ENCODE measurements around the gene GLB1L3.
"Not testable (repeated sequence)": the region's sequence is repeated elsewhere in the genome, so short reads cannot be mapped to it uniquely, and the experiment has no call there.

The GLB1L3 gene

GRCh38 chr11:134283461-134284230, 7.5 kb downstream of the GLB1L3 start (continued):
- TF ChIP-seq REST (tag by site-specific recombination; IDR thresholded peaks at IDR 0.05), result no peak
- TF ChIP-seq ZNF426 (tag by site-specific recombination; IDR thresholded peaks at IDR 0.05), result no peak
- TF ChIP-seq OVOL3 (tag by site-specific recombination; IDR thresholded peaks at IDR 0.05), result no peak
- no peak for TF ChIP-seq ZNF514 (tag by site-specific recombination; IDR thresholded peaks at IDR 0.05)
- no peak for TF ChIP-seq ZNF148 (tag by site-specific recombination; IDR thresholded peaks at IDR 0.05; ENCODE audit: borderline replicate concordance)
- no peak for TF ChIP-seq ZNF585B (tag by site-specific recombination; IDR thresholded peaks at IDR 0.05)
- TF ChIP-seq ZNF629 (tag by site-specific recombination; IDR thresholded peaks at IDR 0.05), result no peak
- TF ChIP-seq ZNF561 (tag by site-specific recombination; IDR thresholded peaks at IDR 0.05; ENCODE audit: borderline replicate concordance), result no peak
- no peak for TF ChIP-seq ZNF112 (tag by site-specific recombination; IDR thresholded peaks at IDR 0.05)
- TF ChIP-seq ZNF175 (tag by site-specific recombination; IDR thresholded peaks at IDR 0.05), result no peak
- no peak for TF ChIP-seq ZNF132 (tag by site-specific recombination; IDR thresholded peaks at IDR 0.05; ENCODE audit: borderline replicate concordance)

DNA sequence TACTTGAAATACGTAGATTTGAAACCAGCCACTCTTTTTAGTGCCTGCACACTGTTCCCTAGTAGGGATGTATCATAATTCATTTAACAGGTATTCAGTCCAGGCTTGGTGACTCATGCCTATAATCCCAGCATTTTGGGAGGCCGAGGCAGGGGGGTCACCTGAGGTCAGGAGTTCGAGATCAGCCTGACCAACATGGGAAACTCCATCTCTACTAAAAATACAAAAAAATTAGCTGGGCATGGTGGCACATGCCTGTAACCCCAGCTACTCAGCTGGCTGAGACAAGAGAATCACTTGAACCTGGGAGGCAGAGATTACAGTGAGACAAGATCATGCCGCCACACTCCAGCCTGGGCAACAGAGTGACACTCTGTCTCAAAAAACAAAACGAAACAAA, 8.2 kb downstream of the GLB1L3 start:
- H3K4me1 ChIP-seq (ENCODE audit: control insufficient read depth, insufficient read depth, low read length); H3K4me3 ChIP-seq (ENCODE audit: low read depth, low read length); H3K36me3 ChIP-seq (ENCODE audit: control insufficient read depth in 2 of 2, insufficient read depth in 1 of 2, low read length in 2 of 2); POLR2A ChIA-PET; H3K27ac ChIP-seq (ENCODE audit: extremely low read depth, low read depth, low read length); H3K9me3 ChIP-seq (ENCODE audit: control insufficient read depth, insufficient read depth, low read depth, low read length): not testable (repeated sequence)
- CTCF ChIA-PET, result interaction anchor here (0.6 kb wide), 1 partner anchor 234 kb away, joined by 3 read pairs; no protein-coding TSS in a partner anchor

DNA sequence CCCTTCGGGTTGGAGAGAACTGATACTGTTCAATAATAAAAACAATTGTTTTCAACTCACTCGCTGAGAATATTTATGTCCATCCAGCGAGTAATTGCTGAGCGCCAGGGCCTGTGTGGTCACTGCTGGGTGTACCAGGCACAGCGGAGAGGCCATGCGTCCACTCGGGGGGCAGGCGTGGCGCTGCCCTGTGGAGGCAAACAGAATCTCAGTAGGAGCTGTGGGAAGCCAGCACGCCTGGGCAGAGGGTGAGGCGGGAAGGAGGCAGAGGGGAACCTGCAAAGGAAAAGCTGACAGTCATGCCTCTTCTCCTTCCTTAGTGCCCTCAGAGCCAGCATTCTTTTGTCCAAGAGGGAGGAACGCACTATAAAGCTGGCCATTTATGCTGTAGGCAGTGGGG, 11.4 kb downstream of the GLB1L3 start:
- ChIA-PET CTCF (interaction anchor here (2.0 kb wide), 1 partner anchor 14 kb away, joined by 6 read pairs; no protein-coding TSS in a partner anchor), POLR2A (interaction anchor here (0.8 kb wide), 1 partner anchor 63 kb away, joined by 3 read pairs; the partner anchor contains the start of gene VPS26B)
- TF ChIP-seq, protein P1, sequence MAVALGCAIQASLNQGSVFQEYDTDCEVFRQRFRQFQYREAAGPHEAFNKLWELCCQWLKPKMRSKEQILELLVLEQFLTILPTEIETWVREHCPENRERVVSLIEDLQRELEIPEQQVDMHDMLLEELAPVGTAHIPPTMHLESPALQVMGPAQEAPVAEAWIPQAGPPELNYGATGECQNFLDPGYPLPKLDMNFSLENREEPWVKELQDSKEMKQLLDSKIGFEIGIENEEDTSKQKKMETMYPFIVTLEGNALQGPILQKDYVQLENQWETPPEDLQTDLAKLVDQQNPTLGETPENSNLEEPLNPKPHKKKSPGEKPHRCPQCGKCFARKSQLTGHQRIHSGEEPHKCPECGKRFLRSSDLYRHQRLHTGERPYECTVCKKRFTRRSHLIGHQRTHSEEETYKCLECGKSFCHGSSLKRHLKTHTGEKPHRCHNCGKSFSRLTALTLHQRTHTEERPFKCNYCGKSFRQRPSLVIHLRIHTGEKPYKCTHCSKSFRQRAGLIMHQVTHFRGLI (tag by site-specific recombination; IDR thresholded peaks at IDR 0.05), result no peak
- TF ChIP-seq ZNF2 (tag by site-specific recombination; IDR thresholded peaks at IDR 0.05) (no peak), ZNF791 (tag by site-specific recombination; IDR thresholded peaks at IDR 0.05) (no peak), ZNF830 (tag by site-specific recombination; IDR thresholded peaks at IDR 0.05; ENCODE audit: low read depth) (no peak), ZNF311 (tag by site-specific recombination; IDR thresholded peaks at IDR 0.05; ENCODE audit: borderline replicate concordance) (no peak), ZNF473 (tag by site-specific recombination; IDR thresholded peaks at IDR 0.05) (no peak), ZNF404 (tag by site-specific recombination; IDR thresholded peaks at IDR 0.05) (no peak), REPIN1 (tag by site-specific recombination; IDR thresholded peaks at IDR 0.05; ENCODE audit: low read depth) (no peak), ZBTB17 (tag by site-specific recombination; IDR thresholded peaks at IDR 0.05) (no peak), ZNF366 (tag by site-specific recombination; conservative IDR thresholded peaks at IDR 0.05) (no peak), TCF7L2 (IDR thresholded peaks at IDR 0.05; ENCODE audit: borderline replicate concordance, low read depth, low read length) (no peak), ZBTB7A (tag by site-specific recombination; IDR thresholded peaks at IDR 0.05; ENCODE audit: low read depth) (no peak), ZNF621 (tag by site-specific recombination; IDR thresholded peaks at IDR 0.05) (no peak), ZNF639 (tag by site-specific recombination; IDR thresholded peaks at IDR 0.05) (no peak)
- Histone ChIP-seq H3K36me3 (ENCODE audit: control insufficient read depth in 2 of 2, insufficient read depth in 1 of 2, low read length in 2 of 2) (no peaks in the 10 kb centered on the region), H3K9me3 (ENCODE audit: control insufficient read depth, insufficient read depth, low read depth, low read length) (no peaks in the 10 kb centered on the region), H3K4me3 (ENCODE audit: low read depth, low read length) (no peak overlapping the region), H3K4me1 (ENCODE audit: control insufficient read depth, insufficient read depth, low read length) (no peaks in the 10 kb centered on the region), H3K27ac (ENCODE audit: extremely low read depth, low read depth, low read length) (no peak overlapping the region)
